Measurements from ENCODE around the gene SLC7A8. TPM values are rescaled to one million over a fixed set of nuclear protein-coding genes. Genes with fewer than 3 reads are reported as not detected.
A peak's percentile ranks its signal among the peaks of the same experiment; 100 is the strongest.

The SLC7A8 gene
- total and polyA plus RNA-seq, 7 experiments from 2014 or later: 0.36 to 7.7 (median 2.5) TPM

DNA sequence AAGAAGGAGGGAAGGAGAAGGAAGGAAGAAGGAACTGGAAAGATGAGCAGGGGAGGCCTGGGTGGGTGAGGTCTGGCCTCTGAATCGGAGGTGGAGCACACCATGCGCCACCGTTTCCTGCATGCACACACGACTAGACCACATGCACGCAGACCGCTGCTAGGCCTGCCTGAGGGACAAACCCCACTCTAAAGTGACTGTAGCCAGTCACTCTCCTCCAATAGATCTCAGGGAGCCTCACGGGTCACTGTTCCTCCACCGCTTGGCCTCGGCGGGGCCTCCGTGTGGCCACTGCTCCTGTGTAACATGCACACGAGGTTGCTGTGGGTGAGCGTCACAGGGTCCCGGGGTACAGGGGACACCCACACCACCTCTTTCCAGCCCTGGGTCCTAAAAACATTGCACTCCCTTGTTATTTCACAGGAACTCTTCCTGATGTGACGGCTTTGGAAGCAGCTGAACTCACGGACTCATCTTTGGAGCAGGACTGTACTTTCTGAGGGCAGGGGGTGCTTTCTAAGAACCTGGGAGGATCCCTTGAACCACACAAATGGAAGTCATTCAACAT lies 46.8 kb downstream of the SLC7A8 start:
- Mint-ChIP-seq H3K36me3 (no peaks in the 10 kb centered on the region), H3K9me3 (no peaks in the 10 kb centered on the region), H3K4me1 (peaks cover 0 to 4% (median 0%) of the 10 kb centered on the region in 7 donors), H3K27ac (peak overlapping the region in 1 of 9 donors; percentile 38), H3K4me3 (no peak overlapping the region), H3K27me3 (peaks cover 0 to 10% (median 0%) of the 10 kb centered on the region in 5 donors)
- DNase-seq: no peak
- no peaks in the 10 kb centered on the region for H3K36me3 ChIP-seq (ENCODE audit: control insufficient read depth in 2 of 3, insufficient read depth in 3 of 3, low read length in 3 of 3)
- H3K27me3 ChIP-seq (ENCODE audit: control insufficient read depth in 2 of 2, insufficient read depth in 2 of 2, low read length in 2 of 2): no peaks in the 10 kb centered on the region
- CTCF ChIA-PET: interaction anchor here (0.9 kb wide), 1 partner anchor 17 kb away, joined by 3 read pairs; no protein-coding TSS in a partner anchor
- H3K4me1 ChIP-seq (ENCODE audit: control insufficient read depth in 2 of 2, insufficient read depth in 2 of 2, low read length in 2 of 2): no peaks in the 10 kb centered on the region
- no peak for ATAC-seq
- POLR2A ChIA-PET: interaction anchor here (0.6 kb wide), 1 partner anchor 64 kb away, joined by 3 read pairs; no protein-coding TSS in a partner anchor
- H3K27ac ChIP-seq (ENCODE audit: low read depth, low read length): no peak overlapping the region
- H3K4me3 ChIP-seq (ENCODE audit: low read length): no peak overlapping the region
- intact Hi-C loops (cut with micrococcal nuclease): no loop called here
- H3K9me3 ChIP-seq (ENCODE audit: control insufficient read depth in 2 of 3, low read length in 3 of 3): no peaks in the 10 kb centered on the region

- POLR2A ChIA-PET: interaction anchor here (0.6 to 0.7 kb wide), 2 partner anchors 243 to 471 kb away, joined by 3 read pairs; no protein-coding TSS in a partner anchor
- Histone ChIP-seq H3K9me3 (ENCODE audit: control insufficient read depth in 2 of 3, low read length in 3 of 3) (no peaks in the 10 kb centered on the region), H3K27ac (ENCODE audit: low read depth, low read length) (no peak overlapping the region), H3K4me1 (ENCODE audit: control insufficient read depth in 2 of 2, insufficient read depth in 2 of 2, low read length in 2 of 2) (no peaks in the 10 kb centered on the region), H3K36me3 (ENCODE audit: control insufficient read depth in 2 of 3, insufficient read depth in 3 of 3, low read length in 3 of 3) (no peaks in the 10 kb centered on the region), H3K4me3 (ENCODE audit: low read length) (no peak overlapping the region), H3K27me3 (ENCODE audit: control insufficient read depth in 2 of 2, insufficient read depth in 2 of 2, low read length in 2 of 2) (no peaks in the 10 kb centered on the region)
- Mint-ChIP-seq H3K4me3 (no peak overlapping the region), H3K27me3 (peaks cover 0 to 11% (median 0%) of the 10 kb centered on the region in 5 donors), H3K9me3 (no peaks in the 10 kb centered on the region), H3K4me1 (peaks cover 0 to 6% (median 0%) of the 10 kb centered on the region in 7 donors), H3K27ac (no peak overlapping the region), H3K36me3 (peaks cover 0 to 4% (median 0%) of the 10 kb centered on the region in 5 donors)
- ATAC-seq: no peak
- CTCF ChIA-PET: no interaction called here
- intact Hi-C loops (cut with micrococcal nuclease): no loop called here
- no peak for DNase-seq
Measured at GRCh38 chr14:23132970-23133369, 50.5 kb downstream of the SLC7A8 start.

GRCh38 chr14:23131482-23131881 lies 52.0 kb downstream of the SLC7A8 start:
- no peaks in the 10 kb centered on the region for H3K9me3 Mint-ChIP-seq
- H3K4me1 ChIP-seq (ENCODE audit: control insufficient read depth in 2 of 2, insufficient read depth in 2 of 2, low read length in 2 of 2): no peaks in the 10 kb centered on the region
- no peak overlapping the region for H3K4me3 ChIP-seq (ENCODE audit: low read length)
- no peaks in the 10 kb centered on the region for H3K27me3 ChIP-seq (ENCODE audit: control insufficient read depth in 2 of 2, insufficient read depth in 2 of 2, low read length in 2 of 2)
- H3K36me3 Mint-ChIP-seq: peaks cover 0 to 4% (median 0%) of the 10 kb centered on the region in 5 donors
- H3K27ac ChIP-seq (ENCODE audit: low read depth, low read length): no peak overlapping the region
- ChIA-PET POLR2A (no interaction called here), CTCF (interaction anchor here (0.9 to 2.6 kb wide), 2 partner anchors 11 to 54 kb away, joined by 3 to 16 read pairs; no protein-coding TSS in a partner anchor)
- no peaks in the 10 kb centered on the region for H3K36me3 ChIP-seq (ENCODE audit: control insufficient read depth in 2 of 3, insufficient read depth in 3 of 3, low read length in 3 of 3)
- DNase-seq (no peak), ATAC-seq (no peak)
- H3K27ac Mint-ChIP-seq: no peak overlapping the region
- H3K9me3 ChIP-seq (ENCODE audit: control insufficient read depth in 2 of 3, low read length in 3 of 3): no peaks in the 10 kb centered on the region
- H3K27me3 Mint-ChIP-seq: peaks cover 0 to 11% (median 0%) of the 10 kb centered on the region in 5 donors
- H3K4me3 Mint-ChIP-seq: no peak overlapping the region
- intact Hi-C loops (cut with micrococcal nuclease): no loop called here
- H3K4me1 Mint-ChIP-seq: peaks cover 0 to 9% (median 0%) of the 10 kb centered on the region in 7 donors

GRCh38 chr14:23130871-23131270 lies 52.6 kb downstream of the SLC7A8 start:
- ChIA-PET CTCF (interaction anchor here (0.9 to 2.6 kb wide), 2 partner anchors 10 to 54 kb away, joined by 3 to 16 read pairs; no protein-coding TSS in a partner anchor), POLR2A (interaction anchor here (0.7 kb wide), 1 partner anchor 11 kb away, joined by 3 read pairs; no protein-coding TSS in a partner anchor)
- Mint-ChIP-seq H3K27ac (peak overlapping the region in 1 of 9 donors; percentile 51), H3K4me1 (peaks cover 0 to 9% (median 0%) of the 10 kb centered on the region in 7 donors), H3K4me3 (no peak overlapping the region), H3K36me3 (peaks cover 0 to 4% (median 0%) of the 10 kb centered on the region in 5 donors), H3K27me3 (peaks cover 0 to 11% (median 0%) of the 10 kb centered on the region in 5 donors), H3K9me3 (no peaks in the 10 kb centered on the region)
- Histone ChIP-seq H3K36me3 (ENCODE audit: control insufficient read depth in 2 of 3, insufficient read depth in 3 of 3, low read length in 3 of 3) (no peaks in the 10 kb centered on the region), H3K27ac (ENCODE audit: low read depth, low read length) (no peak overlapping the region), H3K27me3 (ENCODE audit: control insufficient read depth in 2 of 2, insufficient read depth in 2 of 2, low read length in 2 of 2) (no peaks in the 10 kb centered on the region), H3K4me1 (ENCODE audit: control insufficient read depth in 2 of 2, insufficient read depth in 2 of 2, low read length in 2 of 2) (no peaks in the 10 kb centered on the region), H3K9me3 (ENCODE audit: control insufficient read depth in 2 of 3, low read length in 3 of 3) (no peaks in the 10 kb centered on the region), H3K4me3 (ENCODE audit: low read length) (no peak overlapping the region)
- DNase-seq (no peak), ATAC-seq (no peak)
- intact Hi-C loops (cut with micrococcal nuclease): no loop called here

DNA sequence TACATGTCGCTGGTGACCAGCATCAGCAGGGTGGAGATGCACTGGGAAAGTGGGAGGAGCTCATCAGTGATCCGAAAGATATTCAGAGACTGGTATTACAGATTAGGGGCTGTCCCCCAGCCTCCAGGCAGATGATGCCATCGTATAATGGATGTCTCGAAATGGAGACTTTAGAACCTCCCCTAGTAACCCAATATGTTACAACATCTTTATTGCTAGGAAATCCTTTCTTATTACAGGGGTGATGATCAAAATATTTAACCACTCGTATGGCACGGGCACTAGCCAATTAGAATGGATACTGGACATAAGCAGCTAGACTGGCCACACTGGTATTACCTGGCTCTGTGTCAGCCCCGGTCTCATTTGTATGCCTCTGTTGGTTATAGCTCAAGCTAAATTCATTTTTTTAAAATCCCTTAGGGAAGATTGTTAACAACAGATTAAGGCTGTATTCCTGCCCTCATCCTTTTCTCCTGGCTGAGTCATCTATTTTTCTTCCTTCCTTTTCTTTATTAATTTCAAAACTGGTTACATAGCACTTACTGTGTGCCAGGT lies 53.6 kb downstream of the SLC7A8 start:
- ATAC-seq (no peak), DNase-seq (no peak)
- Mint-ChIP-seq H3K4me1 (peaks cover 0 to 9% (median 0%) of the 10 kb centered on the region in 7 donors), H3K4me3 (no peak overlapping the region), H3K36me3 (peaks cover 0 to 4% (median 0%) of the 10 kb centered on the region in 5 donors), H3K27me3 (peaks cover 0 to 11% (median 0%) of the 10 kb centered on the region in 5 donors), H3K27ac (no peak overlapping the region), H3K9me3 (no peaks in the 10 kb centered on the region)
- Histone ChIP-seq H3K4me1 (ENCODE audit: control insufficient read depth in 2 of 2, insufficient read depth in 2 of 2, low read length in 2 of 2) (no peaks in the 10 kb centered on the region), H3K36me3 (ENCODE audit: control insufficient read depth in 2 of 3, insufficient read depth in 3 of 3, low read length in 3 of 3) (no peaks in the 10 kb centered on the region), H3K9me3 (ENCODE audit: control insufficient read depth in 2 of 3, low read length in 3 of 3) (no peaks in the 10 kb centered on the region), H3K4me3 (ENCODE audit: low read length) (no peak overlapping the region), H3K27ac (ENCODE audit: low read depth, low read length) (no peak overlapping the region), H3K27me3 (ENCODE audit: control insufficient read depth in 2 of 2, insufficient read depth in 2 of 2, low read length in 2 of 2) (no peaks in the 10 kb centered on the region)
- ChIA-PET POLR2A (no interaction called here), CTCF (interaction anchor here (1.1 to 2.6 kb wide), 2 partner anchors 9 to 61 kb away, joined by 3 to 16 read pairs; no protein-coding TSS in a partner anchor)
- intact Hi-C loops (cut with micrococcal nuclease): no loop called here

GRCh38 chr14:23128969-23129758 lies 54.3 kb downstream of the SLC7A8 start:
- ChIA-PET POLR2A (no interaction called here), CTCF (interaction anchor here (1.1 to 2.6 kb wide), 2 partner anchors 8 to 60 kb away, joined by 3 to 16 read pairs; no protein-coding TSS in a partner anchor)
- Histone ChIP-seq H3K4me1 (ENCODE audit: control insufficient read depth in 2 of 2, insufficient read depth in 2 of 2, low read length in 2 of 2) (no peaks in the 10 kb centered on the region), H3K36me3 (ENCODE audit: control insufficient read depth in 2 of 3, insufficient read depth in 3 of 3, low read length in 3 of 3) (no peaks in the 10 kb centered on the region), H3K4me3 (ENCODE audit: low read length) (no peak overlapping the region), H3K27me3 (ENCODE audit: control insufficient read depth in 2 of 2, insufficient read depth in 2 of 2, low read length in 2 of 2) (no peaks in the 10 kb centered on the region), H3K9me3 (ENCODE audit: control insufficient read depth in 2 of 3, low read length in 3 of 3) (no peaks in the 10 kb centered on the region), H3K27ac (ENCODE audit: low read depth, low read length) (no peak overlapping the region)
- ATAC-seq (no peak), DNase-seq (no peak)
- Mint-ChIP-seq H3K4me1 (peaks cover 0 to 9% (median 0%) of the 10 kb centered on the region in 7 donors), H3K27ac (peak overlapping the region in 1 of 9 donors; percentile 80), H3K4me3 (no peak overlapping the region), H3K27me3 (peaks cover 0 to 12% (median 0%) of the 10 kb centered on the region in 5 donors), H3K9me3 (no peaks in the 10 kb centered on the region), H3K36me3 (peaks cover 0 to 4% (median 0%) of the 10 kb centered on the region in 5 donors)
- intact Hi-C loops (cut with micrococcal nuclease): no loop called here
